Endothelial cell of umbilical vein (primary cell): ENCODE results near the gene MAL.

Experiments
- CTCF ChIP-seq, 2 donors: IDR thresholded peaks; 1 replicate in 1 of 2; 2 replicates in 1 of 2; pipeline ENCODE4 v1.5.1; 2011; ENCODE audit warnings: low read length in 2 of 2, mild to moderate bottlenecking in 2 of 2, moderate library complexity in 2 of 2, control low read depth in 1 of 2, inconsistent platforms in 1 of 2, low read depth in 1 of 2; ENCODE audit not compliant: insufficient read depth in 1 of 2; ENCODE audit errors: extremely low read depth in 1 of 2
- EZH2 ChIP-seq: IDR thresholded peaks from 2 replicates; pipeline ENCODE4 v1.6.1; 2012; ENCODE audit warnings: borderline replicate concordance, low read depth, mild to moderate bottlenecking, moderate library complexity, low read length, inconsistent platforms; ENCODE audit not compliant: severe bottlenecking
- JUN ChIP-seq: IDR thresholded peaks from 2 replicates; pipeline ENCODE4 v1.6.1; 2011; ENCODE audit warnings: borderline replicate concordance, low read depth; ENCODE audit not compliant: insufficient read length, insufficient read depth
- MAX ChIP-seq: IDR thresholded peaks from 2 replicates; pipeline ENCODE4 v1.6.1; 2011; ENCODE audit not compliant: insufficient read depth, insufficient read length
- MYC ChIP-seq: IDR thresholded peaks from one replicate; pipeline ENCODE4 v1.6.1; 2011; ENCODE audit warnings: mild to moderate bottlenecking, low read depth, low read length
- POLR2A ChIP-seq: IDR thresholded peaks from 2 replicates; pipeline ENCODE4 v1.6.1; 2012; ENCODE audit warnings: low read depth, mild to moderate bottlenecking, control low read depth, low read length

GRCh38 chr2:95057535-95058370 lies 32.2 kb downstream of the MAL start:
- TF ChIP-seq POLR2A: no peak
- no peak for TF ChIP-seq CTCF (IDR thresholded peaks at IDR 0.05; ENCODE audit: extremely low read depth in 1 of 2, insufficient read depth in 1 of 2, low read depth in 1 of 2, low read length in 2 of 2)
- TF ChIP-seq MYC: no peak
- no peak for TF ChIP-seq EZH2
- TF ChIP-seq MAX: no peak
- TF ChIP-seq JUN: no peak
